B cell (primary cell): Measurements from ENCODE around the gene ATXN2L. TPM values are rescaled to one million over a fixed set of nuclear protein-coding genes. Genes with fewer than 3 reads are reported as not detected.

Source experiments
- ATAC-seq: fragments of 200-7000 bp; cut with Tn5 transposase; one replicate; pipeline ENCODE4 v1.10.0; 2021; ENCODE audit warnings: low read depth, mild to moderate bottlenecking, moderate number of reproducible peaks, moderate library complexity
- CTCF ChIA-PET: fragments of 350-600 bp; sonication (Branson Sonifier 250); formaldehyde crosslinking; loops from one replicate; lab custom pipeline; 2021; ENCODE audit warnings: antibody characterized with exemption, inconsistent platforms; lab: Charles Lee
- POLR2A ChIA-PET: fragments of 350-600 bp; sonication (Branson Sonifier 250); formaldehyde crosslinking; loops from one replicate; lab custom pipeline; 2021; ENCODE audit warnings: antibody characterized with exemption; lab: Charles Lee
- DNase-seq: peaks from one replicate; pipeline ENCODE4 v3.0.0; 2013
- H2AFZ ChIP-seq: 2 replicates; pipeline ENCODE4 v1.6.1; 2012; ENCODE audit warnings: mild to moderate bottlenecking, low read depth, low read length; ENCODE audit not compliant: insufficient read depth, poor library complexity, severe bottlenecking
- H3K27ac ChIP-seq, 2 donors: 1 replicate in 1 of 2; 2 replicates in 1 of 2; pipeline ENCODE4 v1.5.1; 2012 to 2013; ENCODE audit warnings: low read length in 2 of 2, mild to moderate bottlenecking in 2 of 2, moderate library complexity in 1 of 2
- H3K27me3 ChIP-seq, 4 experiments: fragments of 200-600 bp in 1 of 4; sonication (generic) in 1 of 4; replicated peaks in 1 of 4; 1 replicate in 2 of 4; 2 replicates in 2 of 4; pipeline versions ENCODE4 v1.6.1 to v1.7.0; 2013 to 2016; ENCODE audit warnings: low read length in 3 of 4, mild to moderate bottlenecking in 2 of 4, mixed read lengths in 1 of 4, moderate library complexity in 1 of 4; ENCODE audit not compliant: insufficient read depth in 4 of 4, control insufficient read depth in 3 of 4; ENCODE audit errors: control extremely low read depth in 1 of 4
- H3K36me3 ChIP-seq, 2 experiments: replicated peaks in 1 of 2; 1 replicate in 1 of 2; 2 replicates in 1 of 2; pipeline versions ENCODE4 v1.6.1 to v1.7.1; 2013; ENCODE audit warnings: low read length in 1 of 2; ENCODE audit not compliant: insufficient read depth in 2 of 2, control insufficient read depth in 1 of 2; ENCODE audit errors: control extremely low read depth in 1 of 2, extremely low read depth in 1 of 2
- H3K4me1 ChIP-seq, 2 donors: fragments of 200-600 bp in 1 of 2; sonication (generic) in 1 of 2; 1 replicate in 1 of 2; 2 replicates in 1 of 2; pipeline versions ENCODE4 v1.5.1 to v1.6.1; 2013 to 2017; ENCODE audit warnings: low read length in 2 of 2; ENCODE audit not compliant: control insufficient read depth in 2 of 2, insufficient read depth in 2 of 2
- H3K4me2 ChIP-seq: replicated peaks from 2 replicates; pipeline ENCODE3; 2012; ENCODE audit warnings: mild to moderate bottlenecking, low read depth, low read length; ENCODE audit not compliant: poor library complexity, severe bottlenecking
- H3K4me3 ChIP-seq, 5 experiments: fragments of 200-600 bp in 1 of 5; sonication (generic) in 1 of 5; 1 replicate in 3 of 5; 2 replicates in 2 of 5; pipeline versions ENCODE4 v1.5.1 to v1.7.0; 2011 to 2016; ENCODE audit warnings: low read length in 4 of 5, mild to moderate bottlenecking in 4 of 5, low read depth in 2 of 5, control low read depth in 1 of 5, moderate library complexity in 1 of 5; ENCODE audit not compliant: insufficient read depth in 1 of 5; ENCODE audit errors: control extremely low read depth in 1 of 5, extremely low read depth in 1 of 5
- H3K79me2 ChIP-seq: fragments of 200-600 bp; sonication (generic); one replicate; pipeline ENCODE4 v1.6.0; 2016; ENCODE audit warnings: low read length; ENCODE audit not compliant: control insufficient read depth, insufficient read depth
- H3K9ac ChIP-seq: fragments of 200-600 bp; sonication (generic); 2 replicates; pipeline ENCODE4 v1.6.1; 2017; ENCODE audit warnings: mild to moderate bottlenecking, low read length, moderate library complexity
- H3K9me3 ChIP-seq, 3 donors: one replicate each; pipeline versions ENCODE4 v1.6.1 to v1.7.1; 2013; ENCODE audit warnings: low read length in 2 of 3; ENCODE audit not compliant: control insufficient read depth in 2 of 3, insufficient read depth in 1 of 3; ENCODE audit errors: control extremely low read depth in 1 of 3
- H4K20me1 ChIP-seq: 2 replicates; pipeline ENCODE4 v1.6.0; 2012; ENCODE audit warnings: mild to moderate bottlenecking, low read length; ENCODE audit not compliant: insufficient read depth, control insufficient read depth, poor library complexity, severe bottlenecking
- H3K27ac Mint-ChIP-seq: one replicate; pipeline ENCODE4 v1.8.0; 2021; ENCODE audit warnings: mixed read lengths
- H3K27me3 Mint-ChIP-seq: one replicate; pipeline ENCODE4 v1.8.0; 2021; ENCODE audit warnings: mixed read lengths
- H3K4me1 Mint-ChIP-seq: one replicate; pipeline ENCODE4 v1.8.0; 2021; ENCODE audit warnings: mixed read lengths
- H3K4me3 Mint-ChIP-seq: one replicate; pipeline ENCODE4 v1.8.0; 2021; ENCODE audit warnings: mixed read lengths
- H3K9me3 Mint-ChIP-seq: one replicate; pipeline ENCODE4 v1.8.0; 2022; ENCODE audit warnings: mixed read lengths; ENCODE audit not compliant: insufficient read depth
- EZH2 ChIP-seq: IDR thresholded peaks from 2 replicates; pipeline ENCODE4 v1.6.1; 2012; ENCODE audit warnings: borderline replicate concordance, low read depth, mild to moderate bottlenecking, moderate library complexity, low read length; ENCODE audit not compliant: insufficient read depth, poor library complexity, severe bottlenecking
- WGBS: methylation state at CpG from one replicate; pipeline ENCODE4 v1.1.5; 2013; ENCODE audit warnings: missing lambda C conversion rate; ENCODE audit not compliant: insufficient coverage; 5-methylcytosine and 5-hydroxymethylcytosine counted together
- intact Hi-C: fragments of 100-400 bp; cut with micrococcal nuclease; formaldehyde crosslinking; loops from one replicate; pipeline ENCODE4 v1.10.0; 2022
- polyA plus RNA-seq: library from polyadenylated mRNA; depleted of rRNA; stranded (reverse); fragments of >200 nt; gene quantifications from 2 replicates; pipeline ENCODE4 v1.2.3, GENCODE V29; 2012
- total RNA-seq, 2 donors: library from RNA; stranded (reverse); fragments of 120-200 nt in 1 of 2; gene quantifications; 1 replicate in 1 of 2; 2 replicates in 1 of 2; pipeline versions ENCODE4 v1.2.3 to v1.2.4, GENCODE V29; 2013 to 2022
- TF ChIP-seq, protein P1 (sequence below): fragments of 200-600 bp; IDR thresholded peaks from one replicate; pipeline ENCODE4 v1.8.0; 2022; ENCODE audit warnings: antibody characterized with exemption, mild to moderate bottlenecking

The ATXN2L gene
- total and polyA plus RNA-seq, 2 donors (not counting 1 experiment from before 2014, with no cell fraction given): 157 to 289 TPM

GRCh38 chr16:28830531-28830930 is 7.7 kb downstream of the ATXN2L start:
- peaks cover 82% of the 10 kb centered on the region for H3K79me2 ChIP-seq
- H2AFZ ChIP-seq: no peak overlapping the region
- Mint-ChIP-seq H3K4me3 (no peak overlapping the region), H3K27ac (no peak overlapping the region), H3K27me3 (no peaks in the 10 kb centered on the region), H3K4me1 (peaks cover 10% of the 10 kb centered on the region), H3K9me3 (no peaks in the 10 kb centered on the region)
- DNase-seq (no peak), ATAC-seq (no peak)
- H3K27ac ChIP-seq: no peak overlapping the region
- H3K36me3 ChIP-seq: peaks cover 4 to 97% of the 10 kb centered on the region in 2 experiments
- H3K4me2 ChIP-seq: no peak overlapping the region
- H3K4me3 ChIP-seq: no peak overlapping the region
- CTCF ChIA-PET: no interaction called here
- peaks cover 92% of the 10 kb centered on the region for H4K20me1 ChIP-seq
- H3K4me1 ChIP-seq: peaks cover 3% of the 10 kb centered on the region in 2 donors
- no peaks in the 10 kb centered on the region for H3K27me3 ChIP-seq
- 90% methylated on average over 6 of the region's 13 CpGs for WGBS
- TF ChIP-seq, protein P1, sequence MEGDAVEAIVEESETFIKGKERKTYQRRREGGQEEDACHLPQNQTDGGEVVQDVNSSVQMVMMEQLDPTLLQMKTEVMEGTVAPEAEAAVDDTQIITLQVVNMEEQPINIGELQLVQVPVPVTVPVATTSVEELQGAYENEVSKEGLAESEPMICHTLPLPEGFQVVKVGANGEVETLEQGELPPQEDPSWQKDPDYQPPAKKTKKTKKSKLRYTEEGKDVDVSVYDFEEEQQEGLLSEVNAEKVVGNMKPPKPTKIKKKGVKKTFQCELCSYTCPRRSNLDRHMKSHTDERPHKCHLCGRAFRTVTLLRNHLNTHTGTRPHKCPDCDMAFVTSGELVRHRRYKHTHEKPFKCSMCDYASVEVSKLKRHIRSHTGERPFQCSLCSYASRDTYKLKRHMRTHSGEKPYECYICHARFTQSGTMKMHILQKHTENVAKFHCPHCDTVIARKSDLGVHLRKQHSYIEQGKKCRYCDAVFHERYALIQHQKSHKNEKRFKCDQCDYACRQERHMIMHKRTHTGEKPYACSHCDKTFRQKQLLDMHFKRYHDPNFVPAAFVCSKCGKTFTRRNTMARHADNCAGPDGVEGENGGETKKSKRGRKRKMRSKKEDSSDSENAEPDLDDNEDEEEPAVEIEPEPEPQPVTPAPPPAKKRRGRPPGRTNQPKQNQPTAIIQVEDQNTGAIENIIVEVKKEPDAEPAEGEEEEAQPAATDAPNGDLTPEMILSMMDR: no peak
- intact Hi-C loops: no loop called here
- no peaks in the 10 kb centered on the region for H3K9me3 ChIP-seq
- no peak overlapping the region for H3K9ac ChIP-seq
- POLR2A ChIA-PET: interaction anchor here (1.0 kb wide), 1 partner anchor 16 kb away, joined by 3 read pairs; the partner anchor contains the start of gene TUFM

DNA sequence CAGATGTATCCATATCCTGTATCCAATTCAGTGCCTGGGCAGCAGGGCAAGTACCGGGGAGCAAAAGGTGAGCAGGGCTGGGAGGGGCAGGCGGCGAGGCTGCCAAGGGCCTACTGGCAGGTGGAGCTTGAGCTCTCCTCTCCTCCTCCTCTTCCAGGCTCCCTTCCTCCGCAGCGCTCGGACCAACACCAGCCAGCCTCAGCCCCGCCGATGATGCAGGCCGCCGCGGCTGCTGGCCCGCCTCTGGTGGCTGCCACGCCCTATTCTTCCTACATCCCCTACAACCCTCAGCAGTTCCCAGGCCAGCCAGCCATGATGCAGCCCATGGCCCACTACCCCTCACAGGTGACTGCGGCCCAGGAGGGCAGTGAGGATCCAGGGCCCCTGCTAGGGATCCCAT is 11.6 kb downstream of the ATXN2L start:
- ChIA-PET CTCF (no interaction called here), POLR2A (no interaction called here)
- Histone ChIP-seq H3K9me3 (no peaks in the 10 kb centered on the region), H3K4me3 (no peak overlapping the region), H4K20me1 (peaks cover 71% of the 10 kb centered on the region), H3K9ac (no peak overlapping the region), H3K27ac (no peak overlapping the region), H3K36me3 (peaks cover 3 to 83% of the 10 kb centered on the region in 2 experiments), H3K4me1 (no peaks in the 10 kb centered on the region), H3K27me3 (no peaks in the 10 kb centered on the region), H3K4me2 (no peak overlapping the region), H3K79me2 (peaks cover 43% of the 10 kb centered on the region), H2AFZ (no peak overlapping the region)
- TF ChIP-seq, protein P1: no peak
- no peak for TF ChIP-seq EZH2
- no peaks in the 10 kb centered on the region for H3K27me3 Mint-ChIP-seq
- H3K9me3 Mint-ChIP-seq: no peaks in the 10 kb centered on the region
- intact Hi-C loops: no loop called here
- DNase-seq: no peak
- WGBS: 96% methylated on average over 13 of the region's 14 CpGs
- no peak overlapping the region for H3K27ac Mint-ChIP-seq
- ATAC-seq: no peak
- H3K4me3 Mint-ChIP-seq: no peak overlapping the region
- H3K4me1 Mint-ChIP-seq: no peaks in the 10 kb centered on the region
